Astrocyte (in vitro differentiated cells and primary cell): ENCODE measurements around the gene FAM124A.

ENCODE experiments used
- EZH2 ChIP-seq: IDR thresholded peaks from 2 replicates; pipeline ENCODE4 v1.6.1; 2012; ENCODE audit warnings: mild to moderate bottlenecking, low read length, inconsistent platforms; ENCODE audit not compliant: insufficient read depth
- TF ChIP-seq, protein P1 (sequence below): IDR thresholded peaks from 2 replicates; pipeline ENCODE4 v1.5.1; 2011; ENCODE audit warnings: low read depth, mild to moderate bottlenecking, inconsistent platforms, low read length, moderate library complexity; ENCODE audit not compliant: insufficient read depth

DNA sequence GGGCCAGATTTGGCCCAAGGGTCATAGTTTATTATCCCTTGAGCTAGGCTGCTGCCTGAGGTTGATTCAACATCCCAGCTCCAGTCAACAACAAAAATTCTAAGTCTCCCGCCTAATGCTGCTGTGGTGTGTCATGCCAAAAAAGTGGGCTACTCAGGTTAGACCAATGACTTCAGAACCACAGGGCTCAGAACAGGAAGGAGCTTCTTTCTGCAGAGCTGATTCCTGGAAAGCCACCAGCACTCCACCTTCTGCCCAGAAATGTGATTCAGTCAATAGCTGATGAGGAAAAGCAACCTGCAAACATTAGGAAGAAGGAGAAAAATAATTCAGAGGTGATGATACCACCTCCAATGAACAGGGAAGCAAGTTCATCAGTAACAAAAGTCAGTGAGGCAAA lies 61.2 kb downstream of the FAM124A start:
- TF ChIP-seq, protein P1, sequence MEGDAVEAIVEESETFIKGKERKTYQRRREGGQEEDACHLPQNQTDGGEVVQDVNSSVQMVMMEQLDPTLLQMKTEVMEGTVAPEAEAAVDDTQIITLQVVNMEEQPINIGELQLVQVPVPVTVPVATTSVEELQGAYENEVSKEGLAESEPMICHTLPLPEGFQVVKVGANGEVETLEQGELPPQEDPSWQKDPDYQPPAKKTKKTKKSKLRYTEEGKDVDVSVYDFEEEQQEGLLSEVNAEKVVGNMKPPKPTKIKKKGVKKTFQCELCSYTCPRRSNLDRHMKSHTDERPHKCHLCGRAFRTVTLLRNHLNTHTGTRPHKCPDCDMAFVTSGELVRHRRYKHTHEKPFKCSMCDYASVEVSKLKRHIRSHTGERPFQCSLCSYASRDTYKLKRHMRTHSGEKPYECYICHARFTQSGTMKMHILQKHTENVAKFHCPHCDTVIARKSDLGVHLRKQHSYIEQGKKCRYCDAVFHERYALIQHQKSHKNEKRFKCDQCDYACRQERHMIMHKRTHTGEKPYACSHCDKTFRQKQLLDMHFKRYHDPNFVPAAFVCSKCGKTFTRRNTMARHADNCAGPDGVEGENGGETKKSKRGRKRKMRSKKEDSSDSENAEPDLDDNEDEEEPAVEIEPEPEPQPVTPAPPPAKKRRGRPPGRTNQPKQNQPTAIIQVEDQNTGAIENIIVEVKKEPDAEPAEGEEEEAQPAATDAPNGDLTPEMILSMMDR: no peak
- no peak for TF ChIP-seq EZH2
